KMS-11 (cell line): ENCODE measurements around the gene TTC19.

Experiments used
- H2AFZ ChIP-seq: fragments of 200-600 bp; sonication (generic); 2 replicates; pipeline ENCODE4 v1.6.1; 2016; ENCODE audit warnings: antibody characterized with exemption, mixed run types, low read depth
- H3K27ac ChIP-seq: fragments of 200-600 bp; sonication (generic); 2 replicates; pipeline ENCODE4 v1.6.1; 2016; ENCODE audit warnings: mild to moderate bottlenecking, mixed run types
- H3K27me3 ChIP-seq: fragments of 200-600 bp; sonication (generic); 2 replicates; pipeline ENCODE4 v1.6.1; 2017; ENCODE audit warnings: mild to moderate bottlenecking, low read depth, mixed run types, moderate library complexity; ENCODE audit not compliant: insufficient read depth
- H3K36me3 ChIP-seq: fragments of 200-600 bp; sonication (generic); 2 replicates; pipeline ENCODE4 v1.6.1; 2017; ENCODE audit warnings: mild to moderate bottlenecking, mixed run types; ENCODE audit not compliant: insufficient read depth
- H3K4me1 ChIP-seq: fragments of 200-600 bp; sonication (generic); 2 replicates; pipeline ENCODE4 v1.6.1; 2016; ENCODE audit warnings: mild to moderate bottlenecking, low read depth, mixed run types; ENCODE audit not compliant: poor library complexity, severe bottlenecking
- H3K4me2 ChIP-seq: fragments of 200-600 bp; sonication (generic); 2 replicates; pipeline ENCODE4 v1.7.0; 2016; ENCODE audit warnings: mild to moderate bottlenecking, mixed run types
- H3K4me3 ChIP-seq: fragments of 200-600 bp; sonication (generic); IDR thresholded peaks from 2 replicates; pipeline ENCODE4 v1.6.1; 2017; ENCODE audit warnings: low read depth, low read length, mixed read lengths; ENCODE audit not compliant: insufficient read depth
- H3K79me2 ChIP-seq: fragments of 200-600 bp; sonication (generic); 2 replicates; pipeline ENCODE4 v1.6.1; 2016; ENCODE audit warnings: low read depth, mixed run types; ENCODE audit not compliant: insufficient read depth
- H3K9ac ChIP-seq: fragments of 200-600 bp; sonication (generic); 2 replicates; pipeline ENCODE4 v1.6.1; 2016; ENCODE audit warnings: mild to moderate bottlenecking, mixed run types
- H4K20me1 ChIP-seq: fragments of 200-600 bp; sonication (generic); 2 replicates; pipeline ENCODE4 v1.6.1; 2016; ENCODE audit warnings: mild to moderate bottlenecking, mixed run types; ENCODE audit not compliant: insufficient read depth
- CTCF ChIP-seq: fragments of 200-600 bp; sonication (generic); conservative IDR thresholded peaks from 2 replicates; pipeline ENCODE4 v1.6.1; 2017; ENCODE audit warnings: low read depth, mild to moderate bottlenecking, antibody characterized with exemption, low read length, moderate library complexity, mixed read lengths

TTC19 gene

DNA sequence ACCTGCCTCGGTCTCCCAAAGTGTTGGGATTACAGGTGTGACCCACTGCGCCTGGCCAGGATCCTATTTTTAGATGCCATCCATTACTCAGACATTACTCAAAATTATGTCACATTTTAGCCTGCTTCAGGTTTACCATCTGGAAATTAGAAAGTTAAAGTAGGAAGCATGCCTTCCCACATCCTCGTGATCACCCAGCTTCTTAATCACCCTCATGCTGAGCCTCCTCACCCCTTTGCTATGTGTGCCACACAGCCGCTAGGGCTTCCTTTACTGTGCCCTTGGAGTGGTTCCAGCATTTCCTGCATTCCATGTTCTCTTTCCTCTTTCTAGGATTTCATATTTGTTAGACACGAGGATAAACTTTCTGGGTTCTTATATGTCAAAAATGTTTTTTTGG lies 45.4 kb upstream of the TTC19 start:
- no peak overlapping the region for H2AFZ ChIP-seq
- H3K27ac ChIP-seq, result no peak overlapping the region
- H3K4me1 ChIP-seq, result peaks cover 6% of the 10 kb centered on the region
- H3K79me2 ChIP-seq, result no peaks in the 10 kb centered on the region
- H3K4me2 ChIP-seq, result no peak overlapping the region
- no peak overlapping the region for H3K9ac ChIP-seq
- TF ChIP-seq CTCF, result no peak
- no peaks in the 10 kb centered on the region for H3K27me3 ChIP-seq
- H4K20me1 ChIP-seq, result no peaks in the 10 kb centered on the region
- H3K36me3 ChIP-seq, result no peaks in the 10 kb centered on the region
- H3K4me3 ChIP-seq, result no peak overlapping the region

GRCh38 chr17:15955793-15956541 lies 43.7 kb upstream of the TTC19 start:
- no peaks in the 10 kb centered on the region for H3K27me3 ChIP-seq
- H3K27ac ChIP-seq, result no peak overlapping the region

GRCh38 chr17:15957206-15957605 lies 42.4 kb upstream of the TTC19 start:
- Histone ChIP-seq H3K27ac (no peak overlapping the region), H4K20me1 (no peaks in the 10 kb centered on the region), H3K4me1 (peaks cover 11% of the 10 kb centered on the region), H3K4me3 (no peak overlapping the region), H3K36me3 (no peaks in the 10 kb centered on the region), H3K27me3 (no peaks in the 10 kb centered on the region), H3K79me2 (no peaks in the 10 kb centered on the region), H3K4me2 (no peak overlapping the region), H3K9ac (no peak overlapping the region), H2AFZ (no peak overlapping the region)
- no peak for TF ChIP-seq CTCF

More at GRCh38 chr17:15955793-15956541, 43.7 kb upstream of the TTC19 start:
- H3K4me1 ChIP-seq, result peaks cover 11% of the 10 kb centered on the region
- H4K20me1 ChIP-seq, result no peaks in the 10 kb centered on the region
- no peak for TF ChIP-seq CTCF
- no peak overlapping the region for H3K4me3 ChIP-seq
- H3K79me2 ChIP-seq, result no peaks in the 10 kb centered on the region
- H3K4me2 ChIP-seq, result no peak overlapping the region
- no peaks in the 10 kb centered on the region for H3K36me3 ChIP-seq
- H2AFZ ChIP-seq, result no peak overlapping the region
- H3K9ac ChIP-seq, result no peak overlapping the region

DNA sequence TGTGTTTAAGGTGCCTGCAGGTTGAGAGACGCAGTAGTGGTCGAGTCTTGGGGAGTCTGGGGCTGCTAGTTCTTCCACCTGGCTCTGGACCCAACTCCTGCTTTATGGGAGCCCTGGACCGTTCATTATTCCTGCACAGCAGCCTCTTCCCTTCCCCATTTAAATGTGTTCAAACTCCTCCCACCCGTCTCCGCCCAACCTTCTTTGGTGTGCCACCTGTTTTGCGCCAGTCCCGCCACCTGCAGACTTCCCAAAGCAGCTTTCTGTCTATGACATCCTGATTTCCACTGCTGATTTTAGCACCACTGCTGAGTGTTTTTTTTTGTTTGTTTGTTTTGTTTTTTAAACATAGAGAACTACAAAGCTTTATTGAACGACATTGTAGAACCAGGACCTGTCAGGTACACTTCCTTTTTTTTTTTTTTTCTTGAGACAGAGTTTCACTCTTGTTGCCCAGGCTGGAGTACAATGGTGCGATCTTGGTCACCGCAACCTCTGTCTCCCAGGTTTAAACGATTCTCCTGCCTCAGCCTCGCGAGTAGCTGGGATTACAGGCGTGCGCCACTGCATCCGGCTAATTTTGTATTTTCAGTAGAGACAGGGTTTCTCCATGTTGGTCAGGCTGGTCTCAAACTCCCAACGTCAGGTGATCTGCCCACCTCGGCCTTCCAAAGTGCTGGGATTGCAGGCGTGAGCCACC lies 41.9 kb upstream of the TTC19 start:
- peaks cover 11% of the 10 kb centered on the region for H3K4me1 ChIP-seq
- H3K4me3 ChIP-seq, result no peak overlapping the region
- TF ChIP-seq CTCF, result no peak
- no peaks in the 10 kb centered on the region for H3K36me3 ChIP-seq
- H2AFZ ChIP-seq, result no peak overlapping the region
- no peaks in the 10 kb centered on the region for H3K27me3 ChIP-seq
- no peaks in the 10 kb centered on the region for H4K20me1 ChIP-seq
- no peak overlapping the region for H3K9ac ChIP-seq
- no peaks in the 10 kb centered on the region for H3K79me2 ChIP-seq
- no peak overlapping the region; the same call in 1 of the 2 replicates for H3K27ac ChIP-seq
- no peak overlapping the region for H3K4me2 ChIP-seq
